GM12878 (cell line): Measurements from ENCODE around the gene MT1B. TPM values are rescaled to one million over a fixed set of nuclear protein-coding genes. Genes with fewer than 3 reads are reported as not detected.
A peak's percentile ranks its signal among the peaks of the same experiment; 100 is the strongest.

ENCODE experiments used
- ATAC-seq: fragments of 200-7000 bp; cut with Tn5 transposase; 3 replicates; pipeline ENCODE4 v1.9.1; 2020; ENCODE audit warnings: mild to moderate bottlenecking, moderate library complexity
- BruUV-seq: library from RNA; stranded (reverse); fragments of 400-500 nt; replicated peaks from 2 replicates; lab custom pipeline; 2021; lab: Mats Ljungman, UMichigan
- CTCF ChIA-PET: fragments of 300-600 bp; sonication (Branson Sonifier 250); formaldehyde crosslinking; extraction: SDS; loops from one replicate; lab custom pipeline; 2021; ENCODE audit warnings: inconsistent platforms; lab: Yijun Ruan, JAX
- POLR2A ChIA-PET: fragments of 350-600 bp; formaldehyde crosslinking; extraction: SDS; loops from one replicate; lab custom pipeline; 2021; ENCODE audit warnings: inconsistent platforms; lab: Charles Lee
- RAD21 ChIA-PET: fragments of 300-600 bp; sonication (Branson Sonifier 250); formaldehyde crosslinking; loops from one replicate; lab custom pipeline; 2023; ENCODE audit warnings: antibody characterized with exemption; ENCODE audit not compliant: unreplicated experiment; lab: Charles Lee
- SMC1A ChIA-PET: fragments of 300-600 bp; sonication (Branson Sonifier 250); formaldehyde crosslinking; loops from one replicate; lab custom pipeline; 2023; ENCODE audit not compliant: unreplicated experiment, uncharacterized antibody; lab: Charles Lee
- DNase-seq: peaks from one replicate; pipeline ENCODE4 v3.0.0-alpha.2; 2011; ENCODE audit warnings: low read depth, low spot score
- FAIRE-seq: peaks from 3 replicates; lab custom pipeline; 2011; peaks lifted over from hg19 to GRCh38; lab: Jason Lieb, UNC
- H2AFZ ChIP-seq: 2 replicates; pipeline ENCODE4 v1.6.0; 2011; ENCODE audit warnings: low read depth, low read length, control low read depth; ENCODE audit not compliant: control insufficient read depth
- H3K27ac ChIP-seq: 2 replicates; pipeline ENCODE4 v1.5.1; 2011; ENCODE audit warnings: control low read depth; ENCODE audit not compliant: control insufficient read depth, insufficient read depth
- H3K27me3 ChIP-seq, 2 experiments: replicated peaks in 1 of 2; 2 replicates each; pipeline versions ENCODE4 v1.6.0 to v1.6.1; 2011; ENCODE audit warnings: low read length in 1 of 2; ENCODE audit not compliant: control insufficient read depth in 2 of 2, insufficient read depth in 2 of 2
- H3K36me3 ChIP-seq, 2 experiments: 2 replicates each; pipeline ENCODE4 v1.5.1; 2011; ENCODE audit warnings: low read length in 1 of 2; ENCODE audit not compliant: control insufficient read depth in 2 of 2, insufficient read depth in 2 of 2
- H3K4me1 ChIP-seq: 2 replicates; pipeline ENCODE4 v1.6.1; 2011; ENCODE audit warnings: mild to moderate bottlenecking, low read length, moderate library complexity, mixed read lengths; ENCODE audit not compliant: control insufficient read depth, insufficient read depth
- H3K4me2 ChIP-seq: 2 replicates; pipeline ENCODE4 v1.6.0; 2011; ENCODE audit warnings: control low read depth; ENCODE audit not compliant: control insufficient read depth, insufficient read depth
- H3K4me3 ChIP-seq: fragments of 200-600 bp; sonication (generic); 2 replicates; pipeline ENCODE4 v1.5.1; 2016
- H3K79me2 ChIP-seq: 2 replicates; pipeline ENCODE4 v1.6.0; 2011; ENCODE audit warnings: low read length; ENCODE audit not compliant: control insufficient read depth, insufficient read depth
- H3K9ac ChIP-seq: 2 replicates; pipeline ENCODE4 v1.8.0; 2011; ENCODE audit warnings: low read length, control low read depth, mixed read lengths; ENCODE audit not compliant: control insufficient read depth, insufficient read depth
- H3K9me3 ChIP-seq: replicated peaks from 3 replicates; pipeline ENCODE4 v1.5.1; 2011; ENCODE audit warnings: mild to moderate bottlenecking, low read length; ENCODE audit not compliant: control insufficient read depth, insufficient read depth
- H4K20me1 ChIP-seq: 2 replicates; pipeline ENCODE4 v1.6.0; 2011; ENCODE audit not compliant: control insufficient read depth, insufficient read depth
- HDGF ChIP-seq: fragments of 450-650 bp; IDR thresholded peaks from 2 replicates; pipeline ENCODE4 v1.6.1; 2016; ENCODE audit warnings: antibody characterized with exemption
- IKZF1 ChIP-seq: fragments of 450-650 bp; conservative IDR thresholded peaks from 2 replicates; pipeline ENCODE4 v1.6.1; 2017; ENCODE audit warnings: antibody characterized with exemption, mild to moderate bottlenecking
- IKZF2 ChIP-seq, 2 experiments: fragments of 450-650 bp; IDR thresholded peaks; 2 replicates each; pipeline ENCODE4 v1.6.1; 2017; ENCODE audit warnings: mild to moderate bottlenecking in 2 of 2, moderate library complexity in 2 of 2
- POU2F2 ChIP-seq: IDR thresholded peaks from 3 replicates; pipeline ENCODE4 v1.6.1; 2011; ENCODE audit warnings: low read depth, mild to moderate bottlenecking, low read length, borderline replicate concordance
- RUNX3 ChIP-seq: IDR thresholded peaks from 2 replicates; pipeline ENCODE4 v1.6.1; 2012; ENCODE audit warnings: low read length, inconsistent platforms
- SMARCA5 ChIP-seq: fragments of 450-650 bp; IDR thresholded peaks from 2 replicates; pipeline ENCODE4 v1.6.1; 2017; ENCODE audit warnings: mild to moderate bottlenecking
- ZNF217 ChIP-seq: fragments of 450-650 bp; IDR thresholded peaks from 2 replicates; pipeline ENCODE4 v1.6.1; 2017; ENCODE audit warnings: antibody characterized with exemption, mild to moderate bottlenecking
- WGBS: methylation state at CpG from one replicate; pipeline ENCODE4 v1.1.6; 2016; ENCODE audit warnings: low lambda C conversion rate; ENCODE audit not compliant: insufficient replicate concordance, insufficient coverage; ENCODE audit errors: missing lambda C conversion rate; 5-methylcytosine and 5-hydroxymethylcytosine counted together
- in situ Hi-C: fragments of 300-500 bp; cut with MboI; formaldehyde crosslinking; loops from 9 replicates; pipeline ENCODE4 v1.14.3; 2018; ENCODE audit warnings: mixed read lengths
- intact Hi-C: fragments of 100-400 bp; cut with micrococcal nuclease; formaldehyde crosslinking; loops from one replicate; pipeline ENCODE4 v1.14.2; 2022; ENCODE audit not compliant: unreplicated experiment
- polyA plus RNA-seq, 11 experiments: library from polyadenylated mRNA; depleted of rRNA in 4 of 11; unstranded in 6 of 11; stranded (reverse) in 5 of 11; fragments of >200 nt; fragmentation: Nextera tagmentation in 4 of 11; fragmentation: Illumina TruSeq in 1 of 11; extraction: Ambion mirVana in 4 of 11; extraction: Trizol in 1 of 11; gene quantifications; 1 replicate in 1 of 11; 2 replicates in 10 of 11; pipeline versions ENCODE4 v1.2.1 to v1.2.3, GENCODE V29; 2011 to 2016; ENCODE audit warnings: inconsistent platforms in 2 of 11, missing spikeins in 2 of 11, low read depth in 1 of 11
- total RNA-seq, 4 experiments: library from RNA; depleted of rRNA in 3 of 4; stranded (reverse); fragments of >200 nt in 3 of 4; fragmentation: Illumina TruSeq in 1 of 4; extraction: Trizol in 1 of 4; gene quantifications; 2 replicates each; pipeline versions ENCODE4 v1.2.1 to v1.2.3, GENCODE V29; 2013 to 2021

MT1B gene
- total and polyA plus RNA-seq, 10 of the 15 experiments (the other 5 are each of a cell fraction or from before 2014, with no cell fraction given): not detected

DNA sequence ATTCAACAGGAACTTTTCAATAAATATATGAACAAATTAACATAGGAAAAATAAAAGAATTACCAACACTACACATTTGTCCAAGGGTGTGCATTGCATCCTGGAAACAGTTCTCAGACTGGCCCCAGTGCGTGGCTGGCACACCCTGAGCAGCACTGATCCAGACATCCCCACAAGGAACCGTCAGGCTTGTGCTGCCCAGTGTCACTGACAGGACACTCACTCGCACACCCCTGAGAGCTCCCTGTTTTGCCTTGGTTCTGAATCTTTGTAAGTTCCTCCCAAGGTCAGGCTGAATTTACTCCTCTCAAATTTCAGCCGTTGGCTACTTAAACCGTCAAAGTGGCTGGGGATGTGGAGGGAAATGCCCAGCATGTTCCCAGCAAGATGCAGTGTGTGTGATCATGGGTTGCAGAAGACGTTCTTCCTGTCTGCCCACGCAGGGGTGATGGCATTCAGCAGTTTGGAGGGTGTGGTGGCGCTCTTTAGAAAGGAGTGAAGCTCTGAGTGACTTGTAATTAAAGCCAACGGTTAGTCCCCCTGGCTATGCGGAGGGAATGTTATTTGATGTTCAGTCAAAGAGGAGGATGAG, 41.6 kb upstream of the MT1B start (continued):
- TF ChIP-seq POU2F2: peak; percentile 7; the same call in 1 of the 3 replicates
- peak; percentile 64; the same call in 1 of the 2 replicates for TF ChIP-seq HDGF
- TF ChIP-seq, all 136 proteins: peak for 26

DNA sequence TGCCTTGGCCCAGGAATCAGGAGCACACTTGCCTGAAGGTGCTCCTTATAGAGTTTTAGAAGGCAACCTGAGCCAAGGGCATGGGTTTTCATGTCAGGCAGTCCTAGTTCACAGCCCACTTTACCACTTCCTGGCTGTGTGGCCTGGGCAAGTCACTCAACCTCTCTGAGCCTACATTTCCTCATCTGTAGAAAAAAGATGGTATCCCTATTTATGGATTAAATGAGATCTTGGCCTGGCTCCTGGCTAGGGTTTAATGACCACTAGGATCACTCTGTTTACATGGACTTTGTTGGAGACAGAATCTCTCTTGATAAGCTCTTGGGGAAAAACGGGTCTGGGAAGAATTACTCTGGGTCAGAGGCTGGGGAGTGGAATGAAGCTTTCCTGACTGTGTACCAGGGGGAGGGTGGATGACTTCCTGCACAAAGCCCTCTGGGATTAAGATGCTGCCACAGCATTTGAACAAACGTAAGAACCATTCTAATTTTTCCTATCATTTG, 41.0 kb upstream of the MT1B start:
- SMC1A ChIA-PET: interaction anchor here (1.1 to 4.6 kb wide), 8 partner anchors 9 to 91 kb away, joined by 3 to 27 read pairs (median 8); no protein-coding TSS in a partner anchor
- no TSS peak for BruUV-seq
- RAD21 ChIA-PET: interaction anchor here (1.2 to 4.6 kb wide), 6 partner anchors 13 to 92 kb away, joined by 3 to 23 read pairs (median 4); partner anchors contain the start of gene MT1E
- Histone ChIP-seq H3K9me3 (no peaks in the 10 kb centered on the region), H3K79me2 (no peaks in the 10 kb centered on the region), H3K4me1 (peaks cover 29% of the 10 kb centered on the region), H3K4me3 (0 out of 2 replicates have a peak overlapping the region, but pooled peaks have one; percentile 70), H4K20me1 (no peaks in the 10 kb centered on the region), H3K4me2 (peak overlapping the region; percentile 82), H2AFZ (peak overlapping the region; percentile 60; the same call in 1 of the 2 replicates), H3K9ac (0 out of 2 replicates have a peak overlapping the region, but pooled peaks have one; percentile 38), H3K36me3 (no peaks in the 10 kb centered on the region), H3K27me3 (no peaks in the 10 kb centered on the region), H3K27ac (peak overlapping the region; percentile 50; the same call in 1 of the 2 replicates)
- POLR2A ChIA-PET: interaction anchor here (0.6 to 1.7 kb wide), 3 partner anchors 13 to 358 kb away, joined by 3 to 4 read pairs (median 4); partner anchors contain the start of gene MT1E
- TF ChIP-seq IKZF1 (0 out of 2 replicates have a peak, but pooled peaks have one; percentile 27), IKZF2 (IDR thresholded peaks at IDR 0.05) (no peak), ZNF217 (peak; percentile 85), SMARCA5 (peak; percentile 90), RUNX3 (peak; percentile 25)
- intact Hi-C loops: no loop called here
- no peak for DNase-seq
- in situ Hi-C loops: no loop called here
- WGBS: 0% methylated on average over 2 of the region's 2 CpGs
- CTCF ChIA-PET: interaction anchor here (1.4 to 10.0 kb wide), 6 partner anchors 9 to 91 kb away, joined by 3 to 77 read pairs (median 6); no protein-coding TSS in a partner anchor
- peak; percentile 5 for ATAC-seq
- no peak for FAIRE-seq
